AG04449 (cell line): Measurements from ENCODE around the gene P2RX2.

Experiments used
- CTCF ChIA-PET: fragments of 350-600 bp; formaldehyde crosslinking; extraction: SDS; loops from one replicate; lab custom pipeline; 2021; ENCODE audit warnings: antibody characterized with exemption; lab: Yijun Ruan, JAX
- POLR2A ChIA-PET: fragments of 400-600, 350-600 bp; formaldehyde crosslinking; extraction: SDS; loops from one replicate; lab custom pipeline; 2020; ENCODE audit warnings: antibody characterized with exemption, inconsistent platforms; lab: Yijun Ruan, JAX
- DNase-seq: peaks from one replicate; pipeline ENCODE4 v3.0.0-alpha.2; 2010; ENCODE audit warnings: low read depth, low spot score
- H3K4me3 ChIP-seq: 2 replicates; pipeline ENCODE4 v1.5.1; 2011; ENCODE audit warnings: low read depth, mild to moderate bottlenecking, control low read depth, low read length
- TF ChIP-seq, protein P1 (sequence below): IDR thresholded peaks from one replicate; pipeline ENCODE4 v1.5.1; 2011; ENCODE audit warnings: mild to moderate bottlenecking, moderate library complexity, low read length, control low read depth, inconsistent platforms; ENCODE audit not compliant: insufficient read depth; ENCODE audit errors: missing control alignments

P2RX2 gene

DNA sequence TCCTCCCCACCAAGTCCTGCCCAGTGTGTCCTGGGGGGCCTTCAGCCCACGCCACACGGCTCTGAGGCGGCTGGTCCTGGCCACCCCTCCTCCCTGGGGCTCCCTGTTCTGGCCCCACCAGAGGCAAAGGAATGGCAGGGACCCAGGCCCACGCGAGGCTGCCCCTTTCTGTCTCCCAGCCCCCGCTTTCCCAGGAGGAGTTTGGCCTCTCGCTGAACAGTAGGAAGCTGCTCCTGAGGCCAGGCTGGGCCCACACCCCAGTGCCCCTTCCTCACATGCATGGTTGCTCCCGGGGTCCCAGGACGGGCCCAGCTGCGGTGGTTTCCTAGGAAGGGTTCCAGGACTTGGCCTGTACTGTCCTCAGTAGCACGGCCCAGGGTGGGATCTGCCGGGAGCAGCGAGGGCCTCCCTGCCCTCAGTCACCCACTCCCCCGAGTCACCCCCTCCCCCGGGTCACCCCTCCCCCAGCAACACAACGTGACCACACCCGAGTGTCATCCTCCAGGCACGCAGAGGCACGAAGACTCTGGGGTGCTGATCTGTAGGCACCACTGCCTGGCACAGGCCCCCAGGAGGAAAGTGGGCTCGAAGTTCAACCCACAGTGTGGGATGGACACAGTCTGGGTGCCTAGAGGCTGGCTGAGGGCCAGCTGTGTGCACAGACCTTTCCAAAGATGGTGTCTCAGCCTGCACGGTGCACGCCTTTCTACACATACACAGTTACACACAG lies 41.2 kb upstream of the P2RX2 start:
- CTCF ChIA-PET, result interaction anchor here (0.7 to 1.1 kb wide), 2 partner anchors 13 to 39 kb away, joined by 3 read pairs; no protein-coding TSS in a partner anchor
- DNase-seq, result no peak
- POLR2A ChIA-PET, result no interaction called here

GRCh38 chr12:132578118-132578517 lies 40.5 kb upstream of the P2RX2 start:
- no peak overlapping the region for H3K4me3 ChIP-seq
- ChIA-PET POLR2A (no interaction called here), CTCF (interaction anchor here (1.1 to 2.3 kb wide), 2 partner anchors 14 to 17 kb away, joined by 3 to 8 read pairs; no protein-coding TSS in a partner anchor)
- TF ChIP-seq, protein P1, sequence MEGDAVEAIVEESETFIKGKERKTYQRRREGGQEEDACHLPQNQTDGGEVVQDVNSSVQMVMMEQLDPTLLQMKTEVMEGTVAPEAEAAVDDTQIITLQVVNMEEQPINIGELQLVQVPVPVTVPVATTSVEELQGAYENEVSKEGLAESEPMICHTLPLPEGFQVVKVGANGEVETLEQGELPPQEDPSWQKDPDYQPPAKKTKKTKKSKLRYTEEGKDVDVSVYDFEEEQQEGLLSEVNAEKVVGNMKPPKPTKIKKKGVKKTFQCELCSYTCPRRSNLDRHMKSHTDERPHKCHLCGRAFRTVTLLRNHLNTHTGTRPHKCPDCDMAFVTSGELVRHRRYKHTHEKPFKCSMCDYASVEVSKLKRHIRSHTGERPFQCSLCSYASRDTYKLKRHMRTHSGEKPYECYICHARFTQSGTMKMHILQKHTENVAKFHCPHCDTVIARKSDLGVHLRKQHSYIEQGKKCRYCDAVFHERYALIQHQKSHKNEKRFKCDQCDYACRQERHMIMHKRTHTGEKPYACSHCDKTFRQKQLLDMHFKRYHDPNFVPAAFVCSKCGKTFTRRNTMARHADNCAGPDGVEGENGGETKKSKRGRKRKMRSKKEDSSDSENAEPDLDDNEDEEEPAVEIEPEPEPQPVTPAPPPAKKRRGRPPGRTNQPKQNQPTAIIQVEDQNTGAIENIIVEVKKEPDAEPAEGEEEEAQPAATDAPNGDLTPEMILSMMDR, result no peak
- no peak for DNase-seq

More for the DNA sequence above, 41.2 kb upstream of the P2RX2 start:
- no peak overlapping the region for H3K4me3 ChIP-seq
- TF ChIP-seq, protein P1, result no peak

DNA sequence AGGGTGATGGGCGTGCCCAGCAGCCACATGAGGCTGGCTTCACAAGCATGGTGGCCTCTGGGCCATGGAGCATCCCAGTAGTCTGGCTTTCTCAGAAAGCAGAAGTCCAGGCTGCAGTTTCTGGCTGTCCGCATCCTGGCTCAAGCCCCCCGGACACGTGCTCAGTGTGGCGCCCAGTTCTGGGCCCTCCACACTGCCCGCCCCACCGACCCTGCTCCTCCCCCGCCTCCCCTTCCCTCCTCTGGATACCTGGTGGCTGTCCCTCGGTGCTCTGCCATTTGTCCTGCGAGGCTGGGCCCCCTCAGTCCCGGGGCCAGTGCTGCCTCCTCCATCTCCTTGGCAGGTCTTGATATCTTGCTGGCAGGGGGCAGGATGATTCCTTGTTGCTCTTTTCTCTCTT lies 39.8 kb upstream of the P2RX2 start:
- ChIA-PET POLR2A (no interaction called here), CTCF (interaction anchor here (2.3 kb wide), 1 partner anchor 18 kb away, joined by 8 read pairs; no protein-coding TSS in a partner anchor)
- no peak for DNase-seq
- no peak overlapping the region for H3K4me3 ChIP-seq
- TF ChIP-seq, protein P1, result no peak

DNA sequence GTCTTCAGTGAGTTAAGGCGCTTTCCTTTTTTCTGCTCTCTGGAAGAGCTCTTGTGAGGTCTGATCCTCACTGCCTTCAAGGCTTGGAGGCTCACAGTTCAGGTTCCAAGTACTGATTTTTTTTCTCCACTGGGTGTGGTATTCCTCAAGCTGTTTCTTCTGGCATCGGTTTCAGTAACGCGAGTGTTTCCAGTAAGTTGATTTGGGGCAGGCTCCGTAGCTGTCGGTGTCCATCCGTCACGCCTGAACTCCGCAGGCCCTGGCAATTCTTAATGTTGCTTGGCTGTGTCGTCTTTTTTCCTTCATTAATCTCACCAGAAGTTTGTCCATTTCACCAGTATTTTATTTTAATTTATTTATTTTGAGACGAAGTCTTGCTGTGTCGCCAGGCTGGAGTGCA lies 38.8 kb upstream of the P2RX2 start:
- ChIA-PET POLR2A (no interaction called here), CTCF (interaction anchor here (2.3 kb wide), 1 partner anchor 19 kb away, joined by 8 read pairs; no protein-coding TSS in a partner anchor)
- TF ChIP-seq, protein P1, result no peak
- DNase-seq, result no peak
- H3K4me3 ChIP-seq, result no peak overlapping the region

DNA sequence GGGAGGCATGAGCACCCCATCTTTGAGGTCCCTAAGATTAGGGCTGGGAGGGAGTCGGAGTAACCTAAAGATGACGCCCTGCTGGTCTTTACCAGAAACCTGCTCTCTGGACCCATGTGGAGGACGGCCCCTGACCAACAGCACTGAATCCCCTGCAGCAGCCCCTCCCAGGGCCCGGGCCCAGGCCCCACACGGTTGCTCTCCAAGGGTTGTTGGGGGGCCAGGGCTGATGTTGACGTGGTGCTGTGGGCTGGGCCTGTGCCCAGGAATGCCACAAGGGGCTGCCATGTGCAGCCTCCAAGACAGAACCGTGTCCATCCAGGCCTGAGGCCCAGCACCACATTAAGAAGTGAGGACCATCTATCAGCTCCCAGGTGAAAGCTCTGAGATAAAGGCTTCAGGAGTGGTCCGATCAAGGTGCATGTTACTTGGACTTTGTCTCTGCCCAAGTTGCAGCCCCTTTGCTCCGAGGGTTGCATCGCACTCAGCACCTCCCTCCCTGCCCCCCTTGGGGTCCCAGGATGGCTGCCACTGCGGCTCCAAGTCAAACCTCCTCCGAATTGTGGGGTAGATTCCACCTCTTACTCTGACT lies 37.8 kb upstream of the P2RX2 start:
- DNase-seq, result no peak
- ChIA-PET POLR2A (no interaction called here), CTCF (no interaction called here)
- TF ChIP-seq, protein P1, result no peak
- no peak overlapping the region for H3K4me3 ChIP-seq

GRCh38 chr12:132581348-132582057 lies 37.1 kb upstream of the P2RX2 start:
- H3K4me3 ChIP-seq, result no peak overlapping the region
- TF ChIP-seq, protein P1, result no peak
- CTCF ChIA-PET, result no interaction called here
- POLR2A ChIA-PET, result no interaction called here
- DNase-seq, result no peak
